ENCODE results near the gene GALNT15. TPM values are rescaled to one million over a fixed set of nuclear protein-coding genes. Genes with fewer than 3 reads are reported as not detected.

GALNT15 gene
- total and polyA plus RNA-seq, 2 donors (not counting 1 experiment from before 2014, with no cell fraction given) = 10.7 to 37.7 TPM

DNA sequence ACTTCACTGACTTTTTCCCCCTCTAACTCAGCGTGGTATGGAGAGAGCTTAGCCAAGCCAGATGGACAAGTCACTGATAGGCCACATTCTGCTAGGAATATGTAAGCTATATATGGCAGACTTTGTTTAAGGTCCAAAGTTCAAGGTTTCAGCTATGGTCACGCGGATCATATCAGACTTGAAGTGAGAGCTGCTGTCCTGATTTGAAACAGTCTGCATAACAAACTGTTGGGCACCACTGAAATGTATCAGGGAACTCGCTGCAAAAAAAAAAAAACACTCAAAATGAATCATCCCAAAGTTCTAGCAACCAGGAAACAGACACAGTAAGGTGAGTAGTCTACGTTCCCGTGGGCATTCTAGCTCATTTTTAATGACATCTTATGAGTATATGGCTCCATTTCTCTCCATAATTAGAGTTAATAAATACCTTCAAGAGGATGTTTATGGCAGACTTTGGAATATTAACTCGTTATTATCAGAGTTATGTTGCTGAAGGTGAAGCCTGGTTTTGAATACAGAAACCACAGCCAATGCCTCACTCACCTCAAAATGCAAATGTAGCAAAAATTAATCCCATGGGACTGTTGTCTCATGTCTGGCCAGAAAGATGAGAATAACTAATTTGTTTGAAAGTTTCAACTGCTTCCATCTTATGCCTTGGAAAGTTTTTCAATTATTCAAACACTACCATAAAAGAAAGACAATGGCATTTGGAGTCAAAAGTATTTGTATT is 77.9 kb downstream of the GALNT15 start:
- TF ChIP-seq CTCF (conservative IDR thresholded peaks at IDR 0.05 in 1 of 2, IDR thresholded peaks at IDR 0.05 in 1 of 2; ENCODE audit: low read depth in 1 of 2, low read length in 2 of 2) = no peak
- TF ChIP-seq EZH2 (IDR thresholded peaks at IDR 0.05; ENCODE audit: low read length, missing control alignments) = no peak
- H3K4me3 ChIP-seq (replicated peaks in 1 of 4; ENCODE audit: control extremely low read depth in 1 of 4, insufficient read depth in 1 of 4, low read depth in 3 of 4, low read length in 4 of 4) = no peak overlapping the region
- no peak overlapping the region for H2AFZ ChIP-seq (ENCODE audit: low read length)
- H3K4me2 ChIP-seq (ENCODE audit: extremely low read depth, insufficient read depth, low read length) = no peak overlapping the region
- H3K27me3 ChIP-seq (ENCODE audit: control insufficient read depth, insufficient read depth, low read length) = no peaks in the 10 kb centered on the region
- no peak overlapping the region for H3K9ac ChIP-seq (ENCODE audit: insufficient read depth, low read length)
- no peaks in the 10 kb centered on the region for H3K79me2 ChIP-seq (ENCODE audit: control insufficient read depth, insufficient read depth, low read length)
- H3K4me1 ChIP-seq (ENCODE audit: control insufficient read depth, extremely low read depth, insufficient read depth, low read length) = peaks cover 2% of the 10 kb centered on the region
- no peak for DNase-seq (ENCODE audit: low read depth in 2 of 2)
- H3K36me3 ChIP-seq (ENCODE audit: control insufficient read depth, insufficient read depth, low read length) = no peaks in the 10 kb centered on the region
- H3K27ac ChIP-seq (ENCODE audit: insufficient read depth, low read length) = no peak overlapping the region
- no peaks in the 10 kb centered on the region for H4K20me1 ChIP-seq (ENCODE audit: control insufficient read depth, extremely low read depth, insufficient read depth, low read length)
- no peaks in the 10 kb centered on the region for H3K9me3 ChIP-seq (ENCODE audit: control insufficient read depth, insufficient read depth, low read depth, low read length)

DNA sequence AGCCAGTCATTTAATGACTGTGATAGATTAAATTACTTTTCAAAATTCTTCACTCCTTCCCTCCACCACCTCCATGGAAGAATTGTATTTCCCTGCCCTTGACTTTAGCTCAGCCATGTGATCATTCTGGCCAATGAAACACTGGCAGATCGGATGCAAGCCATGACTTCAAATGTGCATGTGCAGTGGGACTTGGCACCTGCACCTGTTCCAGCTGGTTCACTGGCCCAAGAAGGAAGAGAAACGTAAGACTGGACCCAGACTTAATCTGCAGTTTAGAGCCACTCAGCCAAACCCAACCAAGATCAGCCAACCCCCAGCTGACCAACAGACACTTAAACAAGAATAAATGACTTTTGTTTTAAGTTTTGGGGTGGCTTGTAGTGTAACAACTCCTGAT is 78.5 kb downstream of the GALNT15 start:
- H3K9ac ChIP-seq (ENCODE audit: insufficient read depth, low read length) = no peak overlapping the region
- H3K79me2 ChIP-seq (ENCODE audit: control insufficient read depth, insufficient read depth, low read length) = no peaks in the 10 kb centered on the region
- no peaks in the 10 kb centered on the region for H4K20me1 ChIP-seq (ENCODE audit: control insufficient read depth, extremely low read depth, insufficient read depth, low read length)
- no peak for DNase-seq (ENCODE audit: low read depth in 2 of 2)
- no peak overlapping the region for H3K4me2 ChIP-seq (ENCODE audit: extremely low read depth, insufficient read depth, low read length)
- H3K9me3 ChIP-seq (ENCODE audit: control insufficient read depth, insufficient read depth, low read depth, low read length) = no peaks in the 10 kb centered on the region
- no peak overlapping the region for H3K27ac ChIP-seq (ENCODE audit: insufficient read depth, low read length)
- TF ChIP-seq EZH2 (IDR thresholded peaks at IDR 0.05; ENCODE audit: low read length, missing control alignments) (no peak), CTCF (conservative IDR thresholded peaks at IDR 0.05 in 1 of 2, IDR thresholded peaks at IDR 0.05 in 1 of 2; ENCODE audit: low read depth in 1 of 2, low read length in 2 of 2) (no peak)
- H3K4me1 ChIP-seq (ENCODE audit: control insufficient read depth, extremely low read depth, insufficient read depth, low read length) = no peaks in the 10 kb centered on the region
- no peaks in the 10 kb centered on the region for H3K27me3 ChIP-seq (ENCODE audit: control insufficient read depth, insufficient read depth, low read length)
- no peak overlapping the region for H2AFZ ChIP-seq (ENCODE audit: low read length)
- H3K4me3 ChIP-seq (replicated peaks in 1 of 4; ENCODE audit: control extremely low read depth in 1 of 4, insufficient read depth in 1 of 4, low read depth in 3 of 4, low read length in 4 of 4) = no peak overlapping the region
- no peaks in the 10 kb centered on the region for H3K36me3 ChIP-seq (ENCODE audit: control insufficient read depth, insufficient read depth, low read length)

DNA sequence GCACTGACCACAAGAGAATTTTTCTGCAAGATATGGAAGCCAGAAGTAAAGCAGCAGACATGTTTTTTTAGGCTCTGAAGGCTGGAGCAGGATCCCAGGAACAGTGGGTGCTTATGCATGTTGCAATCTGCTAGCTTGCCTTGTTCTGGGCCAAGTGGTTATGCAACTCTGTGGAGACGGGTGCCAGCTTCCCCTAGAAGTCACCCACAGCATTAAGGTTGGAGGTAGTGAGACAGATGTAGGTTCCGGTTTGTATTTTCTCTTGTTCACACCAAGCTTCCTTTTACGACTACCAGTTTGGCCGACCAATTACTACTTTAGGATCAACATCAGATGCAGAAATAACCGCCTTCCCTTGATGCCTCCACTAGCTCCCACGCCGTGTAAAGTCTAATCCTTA is 79.1 kb downstream of the GALNT15 start:
- Histone ChIP-seq H3K9me3 (ENCODE audit: control insufficient read depth, insufficient read depth, low read depth, low read length) (no peaks in the 10 kb centered on the region), H3K4me3 (replicated peaks in 1 of 4; ENCODE audit: control extremely low read depth in 1 of 4, insufficient read depth in 1 of 4, low read depth in 3 of 4, low read length in 4 of 4) (no peak overlapping the region), H3K27ac (ENCODE audit: insufficient read depth, low read length) (no peak overlapping the region), H3K4me2 (ENCODE audit: extremely low read depth, insufficient read depth, low read length) (no peak overlapping the region), H3K79me2 (ENCODE audit: control insufficient read depth, insufficient read depth, low read length) (no peaks in the 10 kb centered on the region), H3K9ac (ENCODE audit: insufficient read depth, low read length) (no peak overlapping the region), H4K20me1 (ENCODE audit: control insufficient read depth, extremely low read depth, insufficient read depth, low read length) (no peaks in the 10 kb centered on the region), H2AFZ (ENCODE audit: low read length) (no peak overlapping the region), H3K36me3 (ENCODE audit: control insufficient read depth, insufficient read depth, low read length) (no peaks in the 10 kb centered on the region), H3K4me1 (ENCODE audit: control insufficient read depth, extremely low read depth, insufficient read depth, low read length) (no peaks in the 10 kb centered on the region), H3K27me3 (ENCODE audit: control insufficient read depth, insufficient read depth, low read length) (no peaks in the 10 kb centered on the region)
- DNase-seq (ENCODE audit: low read depth in 2 of 2) = peak in 1 of 2 donors; percentile 20
- TF ChIP-seq CTCF (conservative IDR thresholded peaks at IDR 0.05 in 1 of 2, IDR thresholded peaks at IDR 0.05 in 1 of 2; ENCODE audit: low read depth in 1 of 2, low read length in 2 of 2) (no peak), EZH2 (IDR thresholded peaks at IDR 0.05; ENCODE audit: low read length, missing control alignments) (no peak)

Data from fibroblast of lung (primary cell).